HG02943 (cell line): ENCODE measurements around the gene SPTAN1.
"Not testable (repeated sequence)": the region's sequence is repeated elsewhere in the genome, so short reads cannot be mapped to it uniquely, and the experiment has no call there.

ENCODE experiments used
- ATAC-seq: cut with Tn5 transposase; IDR thresholded peaks from one replicate; pipeline ENCODE4 v1.9.1; 2021; ENCODE audit warnings: mild to moderate bottlenecking, low read depth, moderate library complexity; ENCODE audit not compliant: unreplicated experiment

Gene SPTAN1

DNA sequence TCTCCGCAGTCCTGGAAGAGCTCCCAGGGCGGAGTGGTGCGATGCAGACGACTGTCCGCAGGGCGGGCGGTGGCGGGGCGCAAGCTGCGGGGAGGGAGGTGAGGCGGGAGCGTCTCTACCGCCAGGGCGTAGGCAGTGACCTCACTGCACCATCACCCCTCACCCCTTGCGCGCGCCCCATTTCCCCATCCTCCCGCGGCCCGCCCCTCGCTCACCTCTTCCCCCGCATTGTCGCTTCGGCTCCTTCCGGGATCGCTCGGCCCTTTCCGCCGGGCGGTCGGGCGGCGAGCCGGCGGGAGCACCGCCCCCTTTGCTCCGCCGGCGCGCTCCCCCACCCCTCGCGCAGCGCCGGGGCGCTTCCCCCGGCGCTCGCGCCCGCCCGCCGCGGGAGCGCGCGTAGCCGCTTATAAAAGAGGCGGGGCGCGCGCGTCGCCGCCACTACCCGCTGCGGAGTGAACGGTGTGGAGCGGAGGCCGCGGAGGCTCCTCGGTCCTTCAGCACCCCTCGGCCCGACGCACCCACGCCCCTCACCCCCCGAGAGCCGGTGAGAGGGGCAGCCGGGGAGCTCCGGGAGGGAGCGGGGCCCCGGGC, at the start of gene SPTAN1:
SPTAN1 (plus strand) TSS at position 435 of the 591 bp plus-strand sequence. CDS start 14,154 bp downstream, outside the sequence.
- peak; percentile 82 for ATAC-seq

DNA sequence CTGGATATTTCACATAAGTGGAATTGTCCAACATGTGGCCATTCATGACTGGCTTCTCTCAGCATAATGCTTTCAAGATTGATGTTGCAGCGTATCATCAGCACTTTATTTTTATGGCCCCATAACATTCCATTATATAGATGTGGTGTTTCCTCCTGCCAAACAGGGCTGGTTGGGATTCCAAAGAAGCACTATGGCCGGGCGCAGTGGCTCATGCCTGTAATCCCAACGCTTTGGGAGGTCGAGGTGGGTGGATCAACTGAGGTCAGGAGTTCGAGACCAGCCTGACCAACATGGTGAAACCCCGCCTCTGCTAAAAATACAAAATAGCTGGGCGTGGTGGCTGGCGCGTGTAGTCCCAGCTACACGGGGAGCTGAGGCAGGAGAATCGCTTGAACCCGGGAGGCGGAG, 49.0 kb upstream of the SPTAN1 start:
- not testable (repeated sequence) for ATAC-seq

DNA sequence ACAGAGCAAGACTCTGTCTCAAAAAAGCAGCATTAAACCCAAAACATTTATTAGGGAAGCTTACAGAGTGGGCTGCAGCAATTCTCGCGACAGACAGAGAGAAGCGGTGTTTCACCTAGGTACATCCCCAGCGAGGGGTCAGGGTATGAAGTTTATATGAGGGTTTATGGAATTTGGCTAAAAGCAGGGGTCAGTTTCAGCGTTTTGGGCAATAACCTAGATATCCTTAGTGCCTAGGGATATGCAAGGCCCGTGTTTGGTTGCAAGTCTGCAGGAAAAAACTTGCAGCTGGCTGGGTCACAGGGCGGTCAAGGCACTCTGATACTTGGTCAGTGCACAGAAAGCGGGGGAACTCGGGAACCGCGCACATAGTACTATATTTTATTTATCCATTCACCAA, 48.5 kb upstream of the SPTAN1 start:
- ATAC-seq = no peak

DNA sequence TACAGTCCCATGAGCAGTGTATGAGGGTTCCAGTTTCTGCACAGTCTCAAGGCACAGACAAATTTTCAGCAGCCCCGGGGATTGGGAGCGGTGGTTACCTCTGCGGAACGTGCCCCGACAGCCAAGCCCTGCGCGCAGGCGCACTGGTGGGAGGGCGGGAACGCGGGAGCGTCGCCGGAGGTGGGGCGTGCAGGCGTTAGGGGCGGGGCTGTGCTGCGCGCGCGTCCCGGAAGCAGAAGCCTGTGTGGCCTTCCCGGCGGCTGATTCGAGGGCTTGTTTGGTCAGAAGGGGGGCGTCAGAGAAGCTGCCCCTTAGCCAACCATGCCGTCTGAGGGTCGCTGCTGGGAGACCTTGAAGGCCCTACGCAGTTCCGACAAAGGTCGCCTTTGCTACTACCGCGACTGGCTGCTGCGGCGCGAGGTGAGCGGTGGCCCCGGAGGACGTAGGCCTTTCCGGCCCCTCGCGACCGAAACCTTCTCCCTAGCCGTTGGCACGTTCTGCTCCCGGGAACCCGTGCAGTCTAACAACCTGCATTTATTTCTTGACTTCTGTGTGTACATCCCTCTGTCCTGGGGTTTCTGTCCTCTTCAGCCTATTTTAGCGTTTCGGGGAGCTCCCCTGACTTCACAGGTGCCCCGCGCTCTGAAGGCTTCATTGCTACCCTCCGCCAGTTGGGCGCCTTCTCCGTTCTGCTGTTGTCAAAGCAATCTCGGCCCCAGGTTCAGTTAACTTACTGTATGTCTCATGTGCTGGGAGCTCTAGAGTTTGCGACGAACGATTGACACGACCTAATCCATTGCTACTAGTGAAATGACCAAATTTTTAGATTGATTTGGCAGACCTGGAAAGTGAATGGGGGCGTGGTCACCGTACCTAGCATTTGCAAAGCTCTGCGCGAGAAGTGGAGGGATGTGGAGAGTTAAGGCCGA, 47.6 kb upstream of the SPTAN1 start, which contains the start of gene GLE1:
GLE1 (plus strand) TSS at position 235 of the 929 bp plus-strand sequence; CDS start at position 322, 87 bp downstream.
- peak; percentile 86 for ATAC-seq

DNA sequence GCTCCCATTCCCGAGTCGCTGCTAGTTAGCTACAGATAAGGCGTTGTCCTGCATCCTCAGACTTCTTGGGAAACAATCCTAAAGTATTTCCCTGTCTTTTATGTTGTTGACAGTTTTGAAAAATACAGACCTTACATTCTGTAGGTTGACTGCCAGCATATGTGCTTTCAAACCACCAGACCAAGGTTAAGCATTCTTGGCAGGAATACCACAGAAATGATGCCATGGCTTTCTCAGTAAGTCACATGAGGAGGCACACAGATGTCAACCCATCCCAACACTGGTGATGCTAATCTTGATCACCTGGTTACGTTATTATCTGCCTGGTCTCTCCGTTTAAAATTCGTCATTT, 47.0 kb upstream of the SPTAN1 start:
- no peak for ATAC-seq

DNA sequence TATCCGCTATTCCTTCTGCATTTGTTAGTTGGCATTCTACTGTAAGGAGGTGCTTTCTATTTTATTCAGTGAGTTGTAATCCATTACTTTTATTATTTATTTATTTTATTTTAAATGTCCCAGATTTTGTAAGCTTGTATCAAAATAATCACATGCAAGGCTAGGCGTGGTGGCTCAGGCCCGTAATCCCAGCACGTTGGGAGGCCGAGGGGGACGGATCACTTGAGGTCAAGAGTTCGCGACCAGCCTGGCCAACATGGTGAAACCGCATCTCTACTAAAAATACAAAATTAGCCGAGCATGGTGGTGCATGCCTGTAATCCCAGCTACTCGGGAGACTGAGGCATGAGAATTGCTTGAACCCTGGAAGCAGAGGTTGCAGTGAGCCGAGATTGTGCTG, 46.5 kb upstream of the SPTAN1 start:
- not testable (repeated sequence) for ATAC-seq

DNA sequence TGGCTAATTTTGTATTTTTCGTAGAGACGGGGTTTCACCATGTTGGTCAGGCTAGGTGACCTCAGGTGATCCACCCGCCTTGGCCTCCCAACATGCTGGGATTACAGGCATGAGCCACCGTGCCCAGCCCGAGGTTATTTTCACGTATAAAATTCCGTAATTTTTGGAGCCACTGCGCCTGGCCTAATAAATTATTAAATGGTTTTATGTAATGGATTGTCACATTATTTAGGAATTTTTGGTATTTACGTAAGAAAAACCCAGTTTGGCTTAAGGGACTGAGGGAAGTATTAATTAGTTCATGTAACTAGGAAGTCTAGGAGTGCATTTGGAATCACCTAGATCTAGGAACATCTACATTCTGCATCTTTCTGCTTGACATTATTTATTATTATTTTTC, 39.6 kb upstream of the SPTAN1 start:
- no peak for ATAC-seq

DNA sequence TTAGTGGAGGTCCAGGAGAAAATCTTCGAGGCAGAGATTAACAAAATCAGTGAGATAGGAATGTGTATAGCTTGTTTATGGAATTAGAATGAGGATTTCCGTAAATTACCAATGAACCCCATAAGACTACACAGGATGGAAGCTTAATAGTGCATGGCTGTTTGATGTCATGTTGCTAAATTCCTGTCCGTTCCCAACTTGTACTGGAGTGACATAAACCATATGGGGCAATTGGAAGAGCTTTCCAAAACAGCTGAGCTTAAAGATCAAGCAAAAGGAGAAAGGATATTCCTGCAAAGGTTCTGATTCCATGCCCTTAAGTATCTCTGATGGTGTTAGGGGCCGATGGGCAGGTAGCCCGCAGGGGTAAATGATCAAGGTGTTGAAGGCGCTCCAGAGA, 30.4 kb upstream of the SPTAN1 start:
- ATAC-seq = no peak

DNA sequence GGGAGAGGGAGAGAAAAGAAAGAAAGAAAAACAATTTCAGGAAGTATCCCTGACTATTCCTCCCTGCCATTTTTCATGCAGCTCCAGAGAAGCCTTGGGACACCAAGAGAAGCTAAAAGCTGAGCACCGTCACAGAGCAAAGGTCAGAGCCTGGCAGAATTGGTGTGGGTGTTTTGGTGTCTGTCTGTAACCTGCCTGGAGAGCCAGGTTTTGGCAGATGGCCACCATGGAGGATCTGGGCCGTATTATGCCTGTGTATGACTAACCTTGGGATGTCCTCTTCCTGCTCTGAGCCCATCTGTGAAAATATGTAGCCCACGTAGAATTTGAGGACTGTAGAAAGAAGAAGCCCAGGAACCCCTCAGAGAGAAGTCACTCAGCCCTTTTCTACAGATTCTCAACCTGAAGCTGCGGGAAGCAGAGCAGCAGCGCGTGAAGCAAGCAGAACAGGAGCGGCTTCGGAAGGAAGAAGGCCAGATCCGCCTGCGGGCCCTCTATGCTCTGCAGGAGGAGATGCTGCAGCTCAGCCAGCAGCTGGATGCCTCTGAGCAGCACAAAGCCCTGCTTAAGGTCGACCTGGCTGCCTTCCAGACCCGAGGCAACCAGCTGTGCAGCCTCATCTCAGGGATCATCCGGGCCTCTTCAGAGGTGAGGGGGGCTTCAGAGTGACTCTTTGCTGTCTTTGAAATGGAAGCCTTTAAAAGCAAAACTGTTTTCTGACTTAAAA, 29.0 kb upstream of the SPTAN1 start:
- no peak for ATAC-seq

DNA sequence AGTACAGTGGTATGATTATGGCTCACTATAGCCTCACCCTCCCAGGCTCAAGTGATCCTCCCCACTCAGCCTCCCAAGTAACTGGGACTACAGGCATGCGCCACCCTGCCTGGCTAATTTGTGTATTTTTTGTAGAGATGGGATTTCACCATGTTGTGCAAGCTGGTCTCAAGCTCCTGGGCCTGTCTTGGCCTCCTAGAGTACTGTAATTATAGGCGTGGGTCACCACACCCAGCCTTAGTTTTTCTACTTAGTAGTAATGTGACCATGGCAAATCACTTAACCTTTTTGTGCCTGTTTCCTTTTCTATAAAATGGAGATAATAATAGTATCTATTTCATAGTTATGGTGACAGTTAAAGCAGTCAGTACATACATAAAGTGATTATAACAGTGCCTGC, 25.7 kb upstream of the SPTAN1 start:
- ATAC-seq = no peak

DNA sequence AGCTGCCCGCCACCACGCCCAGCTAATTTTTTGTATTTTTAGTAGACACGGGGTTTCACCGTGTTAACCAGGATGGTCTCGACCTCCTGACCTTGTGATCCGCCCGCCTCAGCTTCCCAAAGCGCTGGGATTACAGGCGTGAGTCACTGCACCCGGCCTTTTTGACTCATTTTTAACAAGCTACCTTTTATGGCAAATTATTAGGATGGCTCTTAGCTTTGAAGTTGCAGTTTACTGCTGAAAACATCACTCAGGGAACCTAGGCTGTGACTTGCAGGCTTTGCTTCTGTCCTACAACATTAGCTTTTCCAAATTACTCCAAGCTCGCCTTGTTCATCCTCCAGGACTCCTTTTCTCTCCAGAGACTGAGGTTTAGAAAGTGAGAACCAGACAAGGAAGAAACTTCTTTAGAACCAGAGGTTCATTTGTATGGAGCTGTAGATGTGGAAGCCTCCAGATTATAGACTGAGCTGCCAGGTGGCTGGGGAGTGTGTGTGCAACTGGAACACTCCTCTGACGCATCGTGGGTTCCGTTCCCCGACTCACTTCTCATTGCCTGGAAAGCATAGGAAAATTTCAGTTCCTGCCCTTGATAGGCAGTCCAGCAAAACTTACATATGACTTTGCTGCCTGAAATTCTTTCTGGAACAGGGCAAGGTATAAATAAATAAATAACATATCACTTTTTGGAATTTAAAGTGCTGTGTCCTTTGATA, 23.8 kb upstream of the SPTAN1 start:
- ATAC-seq = no peak

DNA sequence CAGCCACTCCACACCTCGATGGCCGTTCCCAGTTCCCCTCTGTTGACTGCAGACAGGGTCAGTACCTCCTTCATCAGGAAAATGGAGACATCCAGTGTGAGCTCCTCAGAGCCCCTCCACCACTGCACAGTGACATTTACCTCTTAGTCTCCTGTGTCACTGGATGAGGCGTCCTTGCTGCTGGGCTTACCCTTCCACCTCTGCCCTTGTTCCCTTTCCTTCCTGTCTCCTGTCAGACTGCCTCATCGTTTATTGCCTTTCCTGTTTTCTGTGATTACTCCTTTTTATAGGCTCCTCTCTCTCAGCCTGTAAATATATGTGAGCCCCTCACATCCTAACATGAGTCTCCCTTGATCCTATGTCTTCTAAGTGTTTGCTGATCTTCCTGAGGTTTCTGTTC, 23.2 kb upstream of the SPTAN1 start:
- no peak for ATAC-seq

DNA sequence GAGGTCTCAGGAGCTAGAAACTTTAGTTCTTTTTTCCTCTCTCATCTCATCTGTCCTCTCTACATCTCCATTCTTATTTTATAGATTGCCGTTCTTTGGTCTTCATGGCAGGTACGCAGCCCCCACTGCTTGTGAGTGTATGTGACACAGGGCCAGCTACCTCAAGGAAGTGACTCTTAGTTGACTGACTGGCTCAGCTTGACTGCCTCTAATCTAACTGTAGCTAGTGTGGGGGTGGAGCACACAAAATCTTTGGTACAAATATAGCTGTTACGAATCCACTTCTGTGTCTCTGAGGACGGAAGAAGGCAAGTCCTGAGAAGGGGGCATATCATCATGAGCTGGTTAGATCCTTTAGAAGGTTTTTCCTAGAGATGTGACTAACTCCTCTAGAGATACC, 19.8 kb upstream of the SPTAN1 start:
- ATAC-seq = no peak

DNA sequence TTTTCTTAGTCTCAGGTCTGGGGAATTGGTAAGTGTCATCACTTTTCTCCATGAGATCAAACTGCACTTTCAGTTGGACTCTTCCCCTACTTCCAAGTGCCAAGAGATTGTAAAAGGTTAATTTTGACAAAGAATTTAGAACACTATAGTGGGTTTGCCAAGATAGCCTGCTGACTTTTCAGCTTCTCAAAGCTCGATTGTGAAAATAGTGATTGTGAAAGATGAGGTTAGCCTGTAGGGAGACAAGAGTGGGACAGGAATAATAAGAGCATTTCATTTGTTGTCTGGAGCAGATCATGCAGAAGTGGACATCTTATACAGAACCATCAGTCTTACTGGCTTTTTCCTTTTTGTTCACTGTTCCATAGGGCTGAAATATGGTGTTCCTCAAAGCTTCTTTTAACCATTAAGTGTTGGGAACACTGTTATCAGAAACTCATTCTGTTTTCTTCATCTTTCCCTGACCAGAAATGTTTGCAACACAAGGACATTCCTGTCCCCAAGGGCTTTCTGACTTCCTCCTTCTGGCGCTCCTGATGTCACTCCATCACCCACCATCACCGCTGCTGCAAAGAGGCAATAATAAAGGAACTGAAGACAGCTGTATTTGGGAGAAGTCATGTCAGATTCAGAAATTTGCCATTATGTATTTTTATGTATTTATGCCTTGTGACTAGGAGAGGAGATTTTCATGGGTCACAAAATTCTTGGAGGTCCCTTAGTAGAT, 11.6 kb upstream of the SPTAN1 start:
- ATAC-seq = no peak

DNA sequence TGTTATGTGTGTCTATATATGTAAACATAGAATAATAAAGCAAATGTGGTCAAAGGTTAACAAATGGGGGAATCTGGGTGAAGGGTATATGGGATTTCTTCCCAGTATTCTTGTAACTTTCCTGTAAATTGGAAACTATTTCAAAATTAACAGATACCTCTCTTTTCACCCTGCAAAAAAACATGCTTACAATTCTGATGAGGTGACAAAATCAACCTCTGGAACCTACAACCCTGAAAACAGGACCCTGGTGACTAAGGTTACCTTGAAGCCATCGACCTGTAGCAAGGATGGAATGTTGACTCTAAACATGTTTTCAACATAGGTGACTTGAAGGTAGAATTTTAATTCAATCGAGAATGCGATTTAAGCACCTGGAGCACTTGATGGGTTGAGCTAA, 5.9 kb upstream of the SPTAN1 start:
- ATAC-seq = no peak

DNA sequence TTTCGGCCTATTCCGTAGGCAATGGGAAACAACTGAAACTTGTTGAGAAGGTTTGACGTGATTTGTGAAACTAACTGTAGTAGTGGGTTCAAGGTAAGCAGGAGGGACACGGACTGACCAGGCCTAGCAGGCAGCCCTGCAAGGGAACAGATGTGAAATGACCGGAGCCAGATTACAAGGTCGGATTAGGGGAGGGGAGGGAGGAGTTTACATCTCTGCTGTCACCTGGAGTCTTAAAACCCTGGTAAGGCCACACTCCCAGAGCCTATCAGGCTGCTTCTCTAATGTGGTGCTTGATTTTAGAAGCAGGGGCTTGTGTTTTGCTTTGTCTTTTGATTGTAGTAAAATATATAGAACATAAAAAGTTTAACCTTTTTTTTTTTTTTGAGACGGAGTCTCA, 3.5 kb upstream of the SPTAN1 start:
- ATAC-seq = no peak

DNA sequence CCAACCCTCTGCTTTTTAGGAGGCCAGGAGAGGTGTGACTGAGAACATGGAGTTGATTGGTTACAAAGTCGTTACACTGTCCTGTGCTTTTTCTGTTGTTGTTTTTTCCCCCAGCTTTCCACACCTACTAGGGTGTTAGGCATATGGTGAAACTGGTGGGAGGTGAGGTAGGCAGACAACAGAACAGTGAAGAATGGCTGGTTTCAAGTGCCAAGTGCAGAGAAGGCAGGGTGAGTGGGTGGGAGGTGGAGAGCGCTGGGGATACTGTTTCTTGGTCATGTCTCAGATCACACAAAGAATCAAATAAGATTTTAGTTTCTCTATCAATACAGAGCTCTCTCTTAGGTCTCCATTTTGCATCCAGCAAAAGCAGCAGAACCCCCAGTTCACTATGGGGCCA, 2.2 kb upstream of the SPTAN1 start:
- ATAC-seq = no peak

DNA sequence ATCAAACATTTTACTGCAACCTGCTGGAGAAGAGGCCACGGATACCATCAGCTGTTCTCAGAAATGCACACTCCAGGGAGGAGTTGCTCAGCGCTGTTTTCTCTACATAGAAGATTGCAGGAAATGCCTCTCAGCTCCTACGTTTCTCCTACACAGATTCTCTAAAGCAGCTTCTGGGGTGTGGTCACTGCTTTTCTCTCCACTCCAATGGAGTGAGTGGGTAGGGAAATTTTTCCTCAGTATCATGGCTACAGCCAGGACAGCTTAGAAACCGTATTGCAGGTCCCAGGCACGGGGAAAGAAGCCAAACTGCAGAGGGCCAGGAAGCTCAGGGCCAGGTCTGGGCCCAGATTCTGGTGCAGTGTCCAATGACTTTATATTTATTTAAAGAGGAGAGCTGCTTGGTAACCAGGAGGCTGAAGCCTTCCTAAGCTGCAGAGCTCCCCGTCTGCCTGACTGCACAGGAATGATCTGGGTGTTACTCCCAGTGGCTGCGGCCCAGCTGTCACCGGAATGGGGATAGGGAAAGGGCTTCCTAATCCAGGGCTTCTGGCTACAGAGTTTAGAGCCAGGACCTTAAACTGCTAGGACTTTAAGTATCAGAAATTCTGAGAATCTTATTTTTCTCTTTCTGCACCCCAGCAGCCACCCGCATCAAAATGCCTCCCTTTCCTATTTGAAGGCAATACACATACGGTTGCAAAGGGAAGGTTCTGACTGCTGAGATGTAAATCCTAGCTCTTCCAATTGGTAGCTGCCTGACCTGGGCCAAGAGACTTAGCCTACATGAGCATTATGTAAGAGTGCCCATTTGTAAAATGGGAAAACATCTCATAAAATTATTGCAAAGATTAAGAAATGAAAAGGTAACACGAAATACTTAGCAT, 1.4 kb upstream of the SPTAN1 start:
- no peak for ATAC-seq

DNA sequence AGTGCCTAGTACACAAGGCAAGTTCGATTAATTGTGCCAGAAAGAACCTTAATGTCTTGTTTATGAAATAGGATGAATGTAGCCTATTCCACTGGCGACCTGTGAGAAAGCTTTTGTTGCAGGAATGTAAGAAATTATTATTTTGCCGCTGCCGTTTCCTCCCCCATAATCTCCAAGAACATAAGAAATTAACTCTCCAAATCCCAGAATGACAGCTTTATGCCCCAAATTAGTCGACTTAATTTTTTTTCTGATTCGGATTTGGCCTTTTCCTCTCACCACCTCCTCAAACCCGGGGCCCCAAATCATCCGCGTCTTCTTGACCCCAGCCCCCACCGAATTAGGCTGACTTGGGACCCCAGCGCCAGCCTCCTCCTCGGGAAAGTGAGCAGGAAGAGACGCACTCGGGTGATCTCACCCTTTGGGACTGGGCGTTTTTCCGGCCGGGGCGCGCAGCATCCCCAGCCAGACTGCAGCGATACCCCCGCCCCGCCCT, 682 bp upstream of the SPTAN1 start:
- ATAC-seq = peak; percentile 20
